Mucosa of rectum (tissue), 2 donors: ENCODE measurements around the gene SUMO3.
A peak's percentile ranks its signal among the peaks of the same experiment; 100 is the strongest.

ENCODE experiments used
- H3K27ac ChIP-seq, 2 donors: one replicate each; pipeline ENCODE4 v1.7.0; 2013; ENCODE audit warnings: inconsistent platforms in 2 of 2, low read depth in 2 of 2, low read length in 2 of 2
- H3K27me3 ChIP-seq, 2 donors: one replicate each; pipeline ENCODE4 v1.7.0; 2013; ENCODE audit warnings: low read length in 2 of 2; ENCODE audit not compliant: control insufficient read depth in 2 of 2, insufficient read depth in 2 of 2
- H3K36me3 ChIP-seq, 2 donors: one replicate each; pipeline ENCODE4 v1.7.0; 2013; ENCODE audit warnings: low read length in 2 of 2; ENCODE audit not compliant: control insufficient read depth in 2 of 2, insufficient read depth in 2 of 2
- H3K4me1 ChIP-seq, 2 donors: one replicate each; pipeline ENCODE4 v1.7.0; 2013; ENCODE audit warnings: low read length in 2 of 2, mild to moderate bottlenecking in 1 of 2; ENCODE audit not compliant: control insufficient read depth in 2 of 2, insufficient read depth in 2 of 2
- H3K4me3 ChIP-seq, 2 donors: one replicate each; pipeline ENCODE4 v1.7.0; 2013; ENCODE audit warnings: low read length in 2 of 2
- H3K9ac ChIP-seq, 2 donors: one replicate each; pipeline ENCODE4 v1.7.0; 2013; ENCODE audit warnings: low read length in 2 of 2, low read depth in 1 of 2, mild to moderate bottlenecking in 1 of 2
- H3K9me3 ChIP-seq, 2 donors: one replicate each; pipeline ENCODE4 v1.7.0; 2013; ENCODE audit warnings: low read length in 2 of 2; ENCODE audit not compliant: control insufficient read depth in 2 of 2
- donor health status: healthy.
- donor health status: Normal muscosa, but diverticular disease.

SUMO3 gene

DNA sequence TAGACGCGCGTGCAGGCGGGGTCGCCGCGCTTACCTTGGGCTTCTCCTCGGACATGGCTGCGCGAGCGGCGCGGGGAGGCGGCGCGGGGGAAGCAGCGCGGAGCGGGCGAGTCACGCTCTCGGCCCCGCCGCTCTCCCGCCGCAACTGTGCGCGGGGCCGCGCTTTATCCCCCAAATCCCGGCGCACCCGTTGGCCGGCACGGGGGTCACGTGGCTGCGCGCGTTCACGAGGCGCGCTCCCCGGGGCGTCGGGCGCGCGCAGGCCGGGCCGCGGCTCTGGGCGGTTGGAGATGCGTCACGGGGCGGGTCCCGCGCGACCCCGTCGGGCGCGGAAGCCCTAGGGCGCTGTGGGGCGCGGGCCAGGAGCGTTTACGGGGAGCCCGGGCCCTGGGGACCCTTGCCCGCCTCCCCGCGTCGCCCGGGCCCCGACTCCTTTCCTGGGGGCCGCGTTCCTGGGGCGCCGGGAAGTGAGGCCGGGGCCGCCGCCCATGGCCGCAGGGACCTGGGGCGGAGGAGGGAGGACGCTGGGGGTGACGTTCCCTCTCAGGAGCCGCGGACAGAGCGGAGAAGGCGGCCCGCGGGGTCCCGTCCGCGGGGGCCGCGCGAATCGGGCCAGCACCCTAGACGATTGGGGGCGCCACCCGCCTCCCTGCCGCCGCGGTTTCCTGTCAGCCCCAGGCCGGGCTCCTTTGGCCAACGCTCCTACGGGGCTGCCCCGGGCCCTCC, at the start of gene SUMO3:
Gene SUMO3, minus strand, starts transcription at position 149 of the 726 bp plus-strand sequence. Its CDS starts 94 bp downstream, at position 55.
- Histone ChIP-seq H3K9me3 (no peaks in the 10 kb centered on the region), H3K4me3 (peak within 1 kb of the TSS; percentile 69 to 81), H3K36me3 (peaks cover 5 to 6% of the 10 kb centered on the region in 2 donors), H3K4me1 (peaks cover 7 to 8% of the 10 kb centered on the region in 2 donors), H3K27me3 (no peaks in the 10 kb centered on the region), H3K9ac (peak within 1 kb of the TSS; percentile 56 to 90), H3K27ac (peak within 1 kb of the TSS; percentile 78 to 83)

DNA sequence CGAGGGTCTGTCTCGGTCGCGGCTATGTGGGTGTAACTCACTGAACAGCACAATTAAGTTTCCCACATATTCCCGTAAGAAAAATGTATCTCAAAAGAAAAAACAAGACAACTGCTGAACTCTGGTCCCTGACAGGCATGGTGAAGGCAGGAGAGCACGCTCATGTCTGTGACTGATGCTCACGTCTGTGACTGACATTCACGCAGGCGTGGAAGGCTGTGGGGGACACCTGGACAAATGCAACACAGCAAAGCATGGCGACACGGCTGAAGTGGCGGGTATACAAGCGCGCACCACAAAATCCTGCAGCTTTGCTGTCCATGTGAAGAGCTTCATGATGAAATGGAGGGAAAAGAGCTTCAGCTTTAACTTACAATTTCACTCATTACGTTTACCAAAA, 49.6 kb upstream of the SUMO3 start:
- Histone ChIP-seq H3K9me3 (no peaks in the 10 kb centered on the region), H3K27ac (no peak overlapping the region), H3K4me3 (no peak overlapping the region), H3K4me1 (peaks cover 47 to 57% of the 10 kb centered on the region in 2 donors), H3K27me3 (no peaks in the 10 kb centered on the region), H3K36me3 (peaks cover 25 to 40% of the 10 kb centered on the region in 2 donors), H3K9ac (no peak overlapping the region)

DNA sequence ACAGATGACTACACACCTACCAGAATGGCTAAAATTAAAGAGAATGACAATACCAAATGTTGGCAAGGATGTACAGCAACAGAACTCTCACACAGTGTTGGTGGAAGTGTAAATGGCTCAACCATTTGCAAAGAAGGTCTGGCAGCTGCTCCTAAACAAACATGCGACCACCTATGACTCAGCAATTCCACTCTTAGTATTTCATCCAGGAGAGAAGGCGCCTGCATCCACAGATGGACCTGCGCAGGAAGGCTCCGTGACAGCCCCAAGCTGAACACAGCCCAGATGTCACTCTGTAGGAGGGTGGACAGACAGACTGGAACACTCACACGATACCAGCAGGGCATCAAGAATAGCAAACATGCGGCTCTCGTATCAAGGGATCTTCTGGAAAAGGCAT, 48.9 kb upstream of the SUMO3 start:
- H3K9ac ChIP-seq: no peak overlapping the region
- no peaks in the 10 kb centered on the region for H3K9me3 ChIP-seq
- no peaks in the 10 kb centered on the region for H3K27me3 ChIP-seq
- no peak overlapping the region for H3K27ac ChIP-seq
- peaks cover 27 to 43% of the 10 kb centered on the region in 2 donors for H3K36me3 ChIP-seq
- H3K4me1 ChIP-seq: peaks cover 41 to 50% of the 10 kb centered on the region in 2 donors
- no peak overlapping the region for H3K4me3 ChIP-seq

DNA sequence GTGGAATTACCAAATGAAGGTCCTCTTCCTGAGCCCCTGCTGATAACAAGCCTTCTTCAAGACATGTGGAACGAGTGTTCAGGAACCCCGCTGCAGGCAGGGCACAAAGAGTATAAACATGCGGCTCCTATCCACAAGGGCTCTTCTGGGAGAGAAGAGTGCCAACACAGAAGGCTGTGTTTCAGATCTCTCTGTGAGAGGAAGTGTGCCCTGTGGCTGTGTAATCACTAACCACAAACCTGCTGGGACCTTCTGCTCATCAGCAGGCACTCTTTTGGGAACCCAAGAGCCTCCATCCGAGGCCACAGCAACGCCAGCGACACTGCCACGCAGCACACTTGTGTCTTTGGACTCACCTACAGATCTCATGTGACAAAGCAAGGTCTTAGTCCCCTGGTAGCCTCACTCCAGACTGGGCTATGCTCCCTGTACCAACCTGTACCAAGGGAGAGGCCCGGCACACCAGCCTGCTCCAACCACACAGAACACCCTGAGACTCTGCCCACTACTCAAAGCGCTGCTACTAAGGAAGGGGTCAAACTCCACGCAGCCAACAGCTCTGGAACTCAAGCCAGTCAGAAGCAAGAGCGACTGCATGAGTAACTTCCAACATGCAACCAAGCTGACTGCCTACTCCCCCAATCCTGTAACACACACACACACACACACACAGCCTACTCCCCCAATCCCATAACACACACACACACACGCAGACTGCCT, 47.9 kb upstream of the SUMO3 start:
- no peaks in the 10 kb centered on the region for H3K27me3 ChIP-seq
- peak overlapping the region; percentile 19 to 23 for H3K27ac ChIP-seq
- peak overlapping the region in 1 of 2 donors; percentile 6 for H3K4me3 ChIP-seq
- H3K9me3 ChIP-seq: no peaks in the 10 kb centered on the region
- H3K4me1 ChIP-seq: peaks cover 30 to 40% of the 10 kb centered on the region in 2 donors
- peak overlapping the region; percentile 7 to 26 for H3K9ac ChIP-seq
- H3K36me3 ChIP-seq: peaks cover 29 to 52% of the 10 kb centered on the region in 2 donors

DNA sequence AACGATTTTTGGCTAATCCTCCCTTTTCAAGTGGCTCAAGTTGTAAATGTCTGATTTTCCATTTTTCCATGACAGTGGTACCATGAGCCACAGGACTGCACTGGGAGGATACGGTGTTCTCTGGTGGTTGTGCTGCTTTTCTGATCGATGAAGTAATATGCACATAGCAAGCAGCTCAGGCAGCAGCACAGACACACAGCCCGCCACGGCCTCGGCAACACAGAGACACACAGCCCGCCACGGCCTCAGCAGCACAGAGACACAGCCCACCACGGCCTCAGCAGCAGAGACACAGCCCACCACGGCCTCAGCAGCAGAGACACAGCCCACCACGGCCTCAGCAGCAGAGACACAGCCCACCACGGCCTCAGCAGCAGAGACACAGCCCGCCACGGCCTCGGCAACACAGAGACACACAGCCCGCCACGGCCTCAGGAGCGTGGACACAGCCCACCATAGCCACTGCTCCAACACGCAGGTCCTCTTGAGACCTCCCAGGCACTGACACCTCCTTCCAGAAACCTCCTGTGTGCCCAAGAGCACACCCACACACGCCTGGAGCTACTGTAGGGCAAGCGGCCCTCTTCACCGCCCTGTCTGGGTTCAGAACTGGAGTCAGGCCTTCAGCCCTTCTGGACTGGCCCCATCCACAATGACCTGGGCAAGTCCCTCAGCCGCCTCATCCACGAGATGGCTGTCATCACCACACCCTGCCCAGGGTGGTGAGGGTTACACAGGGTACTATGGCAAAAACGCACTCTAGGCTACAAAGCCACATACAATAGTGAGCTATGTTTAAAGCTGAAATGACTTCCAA, 45.2 kb upstream of the SUMO3 start:
- H3K27me3 ChIP-seq: no peaks in the 10 kb centered on the region
- H3K9ac ChIP-seq: no peak overlapping the region
- H3K4me1 ChIP-seq: peaks cover 16 to 25% of the 10 kb centered on the region in 2 donors
- H3K4me3 ChIP-seq: no peak overlapping the region
- H3K9me3 ChIP-seq: no peaks in the 10 kb centered on the region
- peaks cover 49 to 74% of the 10 kb centered on the region in 2 donors for H3K36me3 ChIP-seq
- H3K27ac ChIP-seq: no peak overlapping the region

DNA sequence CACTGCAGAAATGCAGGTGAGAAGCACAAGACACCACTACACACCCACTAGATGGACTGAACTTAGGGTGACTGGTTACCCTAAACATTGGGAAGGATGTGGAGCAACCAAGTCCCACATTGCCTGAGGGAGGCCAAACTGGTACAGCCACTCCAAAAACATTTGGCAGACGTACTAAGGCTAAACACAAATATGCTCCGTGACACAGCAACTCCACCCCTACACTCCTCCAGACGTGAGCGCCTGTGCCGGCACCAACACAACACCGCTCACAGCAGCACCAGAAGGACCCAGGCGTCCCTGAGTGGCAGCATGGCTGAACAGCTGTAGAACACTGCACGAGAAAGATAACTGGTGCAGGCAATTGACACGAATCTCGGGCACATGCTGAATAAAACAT, 40.9 kb upstream of the SUMO3 start:
- no peak overlapping the region for H3K4me3 ChIP-seq
- peaks cover 0 to 3% of the 10 kb centered on the region in 2 donors for H3K4me1 ChIP-seq
- peaks cover 62 to 78% of the 10 kb centered on the region in 2 donors for H3K36me3 ChIP-seq
- no peak overlapping the region for H3K27ac ChIP-seq
- no peaks in the 10 kb centered on the region for H3K9me3 ChIP-seq
- no peak overlapping the region for H3K9ac ChIP-seq
- no peaks in the 10 kb centered on the region for H3K27me3 ChIP-seq

DNA sequence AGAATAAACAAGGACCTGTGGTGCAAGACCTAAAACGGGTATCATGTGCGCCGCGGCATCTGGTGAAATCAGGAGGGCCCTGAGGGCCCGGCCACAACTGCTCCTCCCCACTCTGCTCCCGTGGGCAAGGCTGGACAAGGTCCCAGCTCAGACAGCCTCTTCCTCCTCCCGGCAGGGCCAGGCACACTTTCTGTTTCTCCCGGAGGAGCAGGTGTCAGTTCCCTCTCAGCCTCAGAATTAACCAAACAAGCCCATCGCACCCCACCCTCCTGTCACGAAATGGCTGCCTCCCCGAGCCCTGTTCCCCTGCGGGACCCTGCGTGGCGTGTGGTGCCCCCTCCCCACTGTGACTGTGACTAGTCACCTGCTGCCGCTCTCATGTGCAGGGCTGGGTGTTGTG, 40.4 kb upstream of the SUMO3 start:
- Histone ChIP-seq H3K9me3 (no peaks in the 10 kb centered on the region), H3K9ac (no peak overlapping the region), H3K27me3 (no peaks in the 10 kb centered on the region), H3K4me3 (no peak overlapping the region), H3K27ac (no peak overlapping the region), H3K4me1 (peaks cover 0 to 8% of the 10 kb centered on the region in 2 donors), H3K36me3 (peaks cover 62 to 74% of the 10 kb centered on the region in 2 donors)

DNA sequence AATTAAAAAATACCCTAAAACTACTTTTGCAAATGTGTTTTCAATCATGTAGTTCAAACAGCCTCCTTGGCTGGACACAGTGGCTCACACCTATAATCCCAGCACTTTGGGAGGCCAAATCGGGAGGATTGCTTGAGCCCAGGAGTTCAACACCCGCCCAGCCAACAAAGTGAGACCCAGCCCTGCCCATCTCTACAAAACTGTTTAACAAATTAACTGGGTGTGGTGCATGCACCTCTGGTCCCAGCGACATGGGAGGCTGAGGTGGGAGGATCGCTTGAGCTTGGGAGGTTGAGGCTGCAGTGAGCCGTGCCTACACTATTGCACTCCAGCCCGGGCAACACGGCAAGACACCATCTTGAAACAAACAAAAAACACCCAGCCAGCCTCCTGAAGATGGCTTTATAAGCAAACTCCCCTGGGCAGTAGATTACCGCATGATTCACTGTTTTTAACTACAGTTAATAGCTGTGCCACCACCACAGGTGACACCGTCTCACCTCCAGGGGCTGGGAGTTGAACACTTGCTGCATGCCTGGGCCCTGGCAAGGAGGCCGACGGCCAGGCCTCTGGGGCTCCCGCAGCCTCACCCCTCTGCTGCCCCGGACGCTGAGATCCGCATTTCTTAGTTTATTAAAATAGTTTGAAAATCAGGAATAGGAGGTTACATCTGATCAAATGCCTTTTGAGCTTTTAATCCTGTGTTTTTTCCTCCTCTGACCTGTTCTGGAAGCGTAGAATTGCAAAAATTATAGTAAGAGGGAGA, 39.4 kb upstream of the SUMO3 start:
- H3K9me3 ChIP-seq: no peaks in the 10 kb centered on the region
- H3K36me3 ChIP-seq: peaks cover 56 to 76% of the 10 kb centered on the region in 2 donors
- no peak overlapping the region for H3K9ac ChIP-seq
- no peak overlapping the region for H3K4me3 ChIP-seq
- H3K27me3 ChIP-seq: no peaks in the 10 kb centered on the region
- peaks cover 7 to 14% of the 10 kb centered on the region in 2 donors for H3K4me1 ChIP-seq
- no peak overlapping the region for H3K27ac ChIP-seq

DNA sequence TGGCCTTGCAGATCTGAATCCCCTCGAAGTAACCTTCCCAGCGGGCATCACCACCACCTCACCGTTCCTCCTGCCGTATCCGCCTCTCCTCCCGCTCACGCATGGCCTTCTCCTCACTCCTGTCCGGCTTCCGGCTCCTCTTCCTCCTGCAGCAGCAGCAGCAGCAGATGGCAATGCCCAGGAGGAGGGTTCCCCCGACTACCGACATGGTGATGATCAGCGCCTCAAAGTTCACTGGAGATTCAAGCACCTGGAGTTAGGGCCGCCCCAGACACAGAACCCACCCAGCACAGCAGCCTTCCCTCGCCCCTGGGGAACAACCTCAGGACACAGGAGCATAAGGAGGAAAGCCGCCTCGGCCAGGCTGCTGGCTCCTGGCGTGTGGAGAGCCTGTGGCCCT, 38.3 kb upstream of the SUMO3 start:
- H3K27me3 ChIP-seq: no peaks in the 10 kb centered on the region
- H3K9ac ChIP-seq: no peak overlapping the region
- H3K27ac ChIP-seq: no peak overlapping the region
- H3K4me3 ChIP-seq: no peak overlapping the region
- peaks cover 7 to 14% of the 10 kb centered on the region in 2 donors for H3K4me1 ChIP-seq
- H3K36me3 ChIP-seq: peaks cover 55 to 69% of the 10 kb centered on the region in 2 donors
- H3K9me3 ChIP-seq: no peaks in the 10 kb centered on the region
